HG03342 (cell line): ENCODE measurements around the gene SH2D6.

Experiments
- ATAC-seq: cut with Tn5 transposase; IDR thresholded peaks from one replicate; pipeline ENCODE4 v1.9.1; 2021; ENCODE audit warnings: mild to moderate bottlenecking, moderate library complexity; ENCODE audit not compliant: unreplicated experiment

Gene SH2D6

DNA sequence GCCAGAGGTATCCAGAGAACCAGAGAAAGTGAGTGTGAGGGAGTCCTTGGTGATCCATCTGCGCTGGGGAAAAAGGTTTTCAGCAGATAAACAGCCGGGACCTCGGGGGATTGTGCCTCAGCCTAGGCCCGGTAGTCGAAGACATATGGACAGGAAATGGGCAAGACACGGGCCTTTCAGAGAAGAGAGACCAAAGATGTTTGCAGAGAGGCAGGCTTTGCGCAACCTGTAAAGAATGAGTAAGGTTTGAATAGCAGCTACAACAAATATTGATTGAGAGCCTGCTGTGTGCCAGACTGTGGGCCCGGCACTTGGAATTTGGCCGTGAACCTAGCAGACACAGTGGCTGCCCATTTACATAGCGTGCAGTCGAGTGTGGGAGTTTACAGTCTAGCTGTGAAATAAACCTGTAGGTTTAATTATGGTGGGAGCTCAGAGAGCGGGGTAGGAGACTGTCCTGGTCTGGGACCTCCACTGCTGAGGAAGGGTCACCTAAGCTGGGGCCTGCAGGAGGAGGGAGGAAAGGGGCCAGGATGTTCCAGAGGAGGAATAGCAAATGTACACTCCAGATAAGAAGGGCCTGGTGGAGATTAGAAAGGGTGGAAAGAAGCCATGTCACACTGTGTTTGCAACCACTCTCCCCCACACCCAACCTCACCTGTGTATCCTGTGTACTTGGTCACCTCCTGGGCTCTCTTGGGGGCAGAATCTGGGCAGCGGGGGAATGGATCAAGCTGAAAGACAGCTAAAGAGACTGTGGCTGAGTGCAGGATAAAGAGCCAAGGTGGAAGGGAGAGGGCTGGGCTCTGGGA is 3.0 kb downstream of the SH2D6 start:
- no peak for ATAC-seq

DNA sequence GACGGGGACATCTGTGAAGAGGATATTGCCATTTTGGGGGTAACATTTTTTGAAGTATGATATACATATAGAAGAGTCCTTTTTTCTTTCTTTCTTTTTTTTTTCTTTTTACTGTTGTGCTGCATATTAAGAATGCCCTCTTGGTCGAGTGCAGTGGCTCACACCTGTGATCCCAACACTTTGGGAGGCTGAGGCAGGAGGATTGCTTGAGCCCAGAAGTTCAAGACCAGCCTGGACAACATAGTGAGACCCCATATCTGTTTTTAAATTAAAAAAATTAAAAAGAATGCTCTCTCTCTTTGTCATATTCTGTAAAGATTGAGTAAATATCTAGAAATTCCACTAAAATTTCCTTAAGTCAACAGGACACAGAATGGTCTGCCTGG is 3.6 kb downstream of the SH2D6 start:
- no peak for ATAC-seq

DNA sequence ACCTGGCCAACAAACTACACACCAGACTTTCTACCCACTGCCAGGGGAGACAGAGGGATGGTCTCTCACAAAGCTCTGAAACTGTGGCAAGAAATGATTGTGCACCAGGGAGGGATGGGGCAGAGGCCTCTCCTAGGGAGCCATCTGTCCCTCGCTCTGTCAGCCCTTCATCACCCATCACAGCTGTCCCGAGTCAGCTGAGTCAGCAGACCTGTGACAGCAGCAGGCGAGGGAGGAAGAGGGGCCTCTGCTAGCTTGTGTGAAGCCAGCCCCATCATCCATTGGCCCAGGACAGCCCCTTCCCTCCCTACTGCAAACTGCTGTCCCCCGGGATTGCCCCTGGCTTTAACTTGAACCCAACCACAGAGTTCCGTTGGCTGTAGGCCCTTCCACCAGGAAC is 5.0 kb downstream of the SH2D6 start:
- ATAC-seq = no peak

DNA sequence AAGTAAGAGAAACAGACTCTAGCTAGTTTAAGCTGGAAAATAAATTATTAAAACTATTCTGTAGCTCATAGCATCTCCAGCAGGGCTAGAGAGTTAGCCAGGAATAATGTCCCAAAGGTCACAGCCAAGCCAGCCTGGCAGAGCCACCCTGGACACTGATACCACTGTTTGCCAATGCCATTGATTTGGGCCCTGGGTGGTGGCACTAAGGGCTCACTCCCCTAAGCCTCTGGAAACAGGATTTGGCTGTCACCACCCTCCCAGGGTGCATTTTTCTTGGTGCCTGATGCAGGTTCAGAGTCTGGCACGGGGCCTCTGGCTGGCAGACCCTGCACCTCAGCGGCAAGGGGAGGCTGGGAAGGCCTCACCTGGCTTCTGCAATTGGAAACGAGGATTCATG is 7.1 kb downstream of the SH2D6 start:
- ATAC-seq = no peak

DNA sequence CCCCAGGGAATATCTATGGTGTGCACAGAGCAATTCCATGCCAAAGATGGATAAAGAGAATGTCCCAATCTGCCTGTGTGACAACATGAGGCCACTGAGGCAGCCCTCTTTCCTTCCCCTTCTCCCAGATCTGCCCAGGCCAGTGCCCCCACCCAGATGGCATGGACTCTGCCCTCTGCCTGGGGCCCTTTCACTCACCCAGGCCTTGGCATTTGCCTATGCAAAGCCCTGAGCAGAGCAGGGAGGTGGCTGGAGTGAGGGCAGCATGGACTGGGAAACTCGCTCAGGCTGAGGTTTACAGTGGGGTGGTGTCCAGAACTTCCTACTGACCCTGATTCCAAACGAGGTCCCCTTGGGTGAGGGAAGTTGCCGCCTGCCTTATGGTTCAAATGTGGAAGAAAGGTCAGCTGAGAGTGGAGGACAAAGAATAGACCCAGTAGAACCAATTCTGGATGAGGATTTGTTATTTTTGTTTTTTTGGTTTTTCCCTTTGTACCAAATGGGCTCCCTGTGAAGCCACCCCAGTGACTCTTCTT is 8.9 kb downstream of the SH2D6 start:
- no peak for ATAC-seq

DNA sequence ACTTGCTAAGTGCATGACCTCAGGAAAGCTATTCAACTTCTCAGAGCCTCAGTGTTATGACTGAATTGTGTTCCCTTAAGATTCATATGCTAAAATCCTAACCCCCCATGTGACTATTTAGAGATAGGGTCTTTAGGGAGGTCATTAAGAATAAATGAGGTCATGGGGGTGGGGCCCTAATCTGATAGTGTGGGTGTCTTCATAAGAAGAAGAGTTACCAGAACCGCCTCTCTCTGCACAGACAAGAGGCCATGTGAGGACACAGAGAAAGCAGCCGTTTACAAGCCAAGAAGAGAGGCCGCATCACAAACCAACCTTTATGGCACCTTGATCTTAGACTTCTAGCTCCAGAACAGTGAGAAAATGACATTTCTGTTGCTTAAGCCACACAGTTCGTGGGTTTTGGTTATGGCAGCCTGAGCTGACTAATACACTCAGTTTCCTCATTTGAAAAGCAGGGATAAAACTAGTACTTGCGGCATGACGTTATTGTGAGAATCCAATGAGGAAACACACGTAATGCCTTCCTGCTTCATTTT is 9.9 kb downstream of the SH2D6 start:
- ATAC-seq = no peak

DNA sequence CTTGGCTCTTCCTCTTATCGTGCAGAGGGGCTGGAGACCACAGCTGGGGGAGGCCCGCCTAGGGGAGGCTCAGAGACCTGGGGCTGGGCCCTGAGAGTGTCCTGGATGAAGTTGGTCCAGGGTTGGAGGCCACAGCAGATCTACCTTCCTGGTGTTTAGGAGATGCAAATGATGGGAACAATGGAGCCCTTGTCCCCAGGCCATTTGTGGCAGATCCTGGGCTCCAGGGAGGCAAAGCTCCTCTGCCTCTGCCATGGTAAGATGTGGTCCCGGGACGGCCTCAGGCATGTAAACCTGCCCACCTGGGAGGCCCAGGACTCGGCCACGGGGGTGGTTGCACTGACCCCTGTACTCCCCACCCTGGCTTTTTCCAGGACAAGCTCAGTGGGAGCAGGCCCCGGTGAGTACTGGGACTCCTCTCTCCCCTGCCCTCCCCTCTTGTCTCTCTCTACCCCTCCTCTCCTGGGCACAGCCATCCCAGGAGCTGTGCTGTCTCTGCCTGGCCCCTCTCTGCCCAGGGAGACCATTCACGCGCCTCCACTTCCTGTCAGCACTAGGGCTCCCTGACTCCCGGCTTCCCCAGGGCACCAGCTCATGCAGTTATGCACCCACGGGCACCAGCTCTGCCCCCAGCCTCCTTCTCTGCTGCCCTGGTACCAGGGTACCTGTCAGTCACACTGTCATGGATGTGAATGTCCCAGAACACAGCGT is 10.9 kb downstream of the SH2D6 start:
- ATAC-seq = no peak

DNA sequence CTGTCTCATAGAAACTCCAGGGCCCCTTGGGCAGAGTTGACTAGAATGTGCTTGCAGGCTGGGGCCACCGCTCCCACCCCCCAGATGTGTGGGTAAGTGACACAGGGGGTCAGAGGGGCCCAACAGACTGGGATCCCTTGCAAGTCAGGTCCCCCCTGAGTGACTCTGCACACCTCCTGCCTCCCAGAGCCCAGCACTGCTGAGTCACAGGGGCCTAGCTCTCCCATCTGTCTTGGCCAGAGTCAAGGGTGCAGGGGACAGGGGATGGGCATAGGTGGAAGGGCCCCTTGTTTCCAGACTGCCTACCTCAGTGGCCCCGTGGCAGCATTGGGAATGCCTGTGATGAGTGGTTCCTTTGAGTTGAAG is 11.4 kb downstream of the SH2D6 start:
- ATAC-seq = no peak

DNA sequence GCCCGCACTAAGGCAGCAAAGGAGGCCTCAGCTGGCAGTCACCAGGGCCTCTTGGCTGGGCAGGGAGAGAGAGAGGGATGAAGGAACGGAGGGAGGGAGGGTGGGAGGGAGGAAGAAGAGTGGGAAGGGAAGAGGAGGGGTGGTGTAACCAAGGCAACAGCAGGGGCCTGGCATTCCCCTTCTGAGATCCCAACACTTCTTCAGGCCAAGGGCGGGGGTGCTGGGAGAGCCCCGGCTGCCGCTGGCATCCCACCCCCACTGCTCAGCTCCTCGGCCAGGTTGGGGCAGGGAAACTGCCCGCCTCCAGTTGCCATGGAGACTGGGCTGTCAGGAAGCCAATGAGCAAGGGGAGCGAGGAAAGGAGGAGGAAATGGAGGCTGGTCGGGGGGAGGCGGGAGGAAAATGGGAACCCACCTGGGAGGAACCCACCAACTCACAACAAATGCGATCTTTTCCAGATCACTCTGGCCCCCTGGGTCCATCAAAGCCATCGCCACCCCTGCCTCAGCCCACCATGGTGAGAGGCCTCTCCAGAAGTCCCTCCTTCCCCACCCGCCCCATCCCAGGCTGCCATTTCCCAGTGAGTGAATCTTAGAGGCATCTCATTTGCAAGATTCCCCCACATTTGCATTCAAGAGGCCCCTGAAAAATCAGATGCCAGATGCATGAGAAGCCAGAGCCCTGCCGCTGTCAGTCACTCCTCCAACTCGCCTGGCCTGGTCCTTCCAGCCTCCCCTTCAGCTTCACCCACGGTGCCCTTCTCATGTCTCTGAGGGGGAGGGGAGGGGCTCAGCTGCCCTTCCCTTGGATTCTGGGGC is 12.4 kb downstream of the SH2D6 start:
- ATAC-seq = no peak

DNA sequence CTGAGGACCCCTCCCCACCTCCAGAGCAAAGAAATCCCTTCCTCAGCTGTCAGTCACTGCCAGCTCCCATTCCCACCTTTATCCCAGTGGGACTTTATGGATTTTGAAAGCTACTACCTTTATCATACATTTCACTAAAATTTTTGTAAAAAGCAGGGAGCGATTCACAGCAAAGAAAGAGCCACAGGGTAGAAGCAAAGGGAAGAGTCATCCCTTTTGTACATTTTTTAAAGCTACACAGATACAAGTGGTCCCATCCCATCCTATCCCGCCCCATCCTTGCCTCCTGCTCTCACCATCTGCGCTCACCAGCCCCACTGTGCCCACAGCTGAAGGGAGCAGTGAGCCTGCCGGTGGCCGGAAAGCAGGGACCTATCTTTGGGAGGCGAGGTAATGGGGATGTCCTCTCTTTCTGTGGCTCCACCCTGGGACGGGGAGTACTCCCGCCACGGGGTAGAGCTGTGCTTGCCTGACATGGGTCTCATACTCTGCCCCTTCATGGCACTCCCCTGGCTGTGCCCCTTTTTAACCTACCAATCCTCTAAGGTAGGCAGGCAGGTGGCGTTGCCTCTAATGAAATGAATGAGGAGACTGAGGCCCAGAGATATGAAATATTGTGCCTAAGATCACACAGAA is 13.2 kb downstream of the SH2D6 start:
- no peak for ATAC-seq

DNA sequence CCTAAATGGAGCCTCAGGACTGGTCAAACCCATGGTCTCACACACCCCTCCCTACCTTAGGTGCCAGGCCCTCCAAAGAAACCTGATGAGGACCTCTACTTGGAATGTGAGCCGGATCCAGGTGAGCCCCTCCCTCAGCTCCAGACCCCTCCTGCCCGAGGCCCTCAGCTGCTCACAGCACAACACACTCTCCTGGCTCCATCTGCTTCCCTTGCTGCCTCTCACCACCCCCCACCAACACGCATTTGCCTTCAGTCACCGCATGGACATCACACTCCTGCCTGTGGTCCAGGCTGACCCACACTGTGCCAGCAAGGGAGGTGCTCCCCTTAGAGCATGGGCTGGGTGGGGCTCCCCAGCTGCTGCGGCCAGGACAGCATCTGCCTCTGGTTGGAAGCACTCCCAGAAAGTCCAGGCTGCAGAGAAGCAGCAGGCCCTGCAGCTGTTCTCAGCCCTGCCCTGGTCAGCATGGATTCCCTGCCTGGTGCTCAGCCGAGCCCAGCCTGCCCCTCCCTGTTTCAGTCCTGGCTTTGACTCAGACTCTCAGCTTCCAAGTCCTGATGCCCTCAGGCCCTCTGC is 15.1 kb downstream of the SH2D6 start:
- no peak for ATAC-seq

DNA sequence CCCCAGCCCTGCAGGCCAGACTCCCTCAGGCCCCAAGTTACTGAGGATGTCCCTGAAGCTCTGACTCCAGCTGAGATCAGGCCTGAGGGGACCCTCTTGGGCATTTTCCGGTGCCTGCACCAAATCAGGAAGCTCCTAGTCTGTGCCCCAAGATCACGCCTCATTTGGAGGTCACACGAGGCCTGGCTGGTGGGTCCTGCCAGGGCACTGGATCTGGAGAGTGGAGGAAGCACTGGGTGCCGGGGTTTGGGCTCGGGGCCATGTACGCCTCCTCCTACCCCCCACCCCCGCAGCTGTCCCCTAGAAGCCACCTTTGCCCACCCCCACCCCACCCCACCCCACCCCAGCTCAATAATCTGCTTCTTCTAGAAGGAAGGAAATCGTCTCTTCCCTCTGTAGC is 16.2 kb downstream of the SH2D6 start:
- no peak for ATAC-seq

DNA sequence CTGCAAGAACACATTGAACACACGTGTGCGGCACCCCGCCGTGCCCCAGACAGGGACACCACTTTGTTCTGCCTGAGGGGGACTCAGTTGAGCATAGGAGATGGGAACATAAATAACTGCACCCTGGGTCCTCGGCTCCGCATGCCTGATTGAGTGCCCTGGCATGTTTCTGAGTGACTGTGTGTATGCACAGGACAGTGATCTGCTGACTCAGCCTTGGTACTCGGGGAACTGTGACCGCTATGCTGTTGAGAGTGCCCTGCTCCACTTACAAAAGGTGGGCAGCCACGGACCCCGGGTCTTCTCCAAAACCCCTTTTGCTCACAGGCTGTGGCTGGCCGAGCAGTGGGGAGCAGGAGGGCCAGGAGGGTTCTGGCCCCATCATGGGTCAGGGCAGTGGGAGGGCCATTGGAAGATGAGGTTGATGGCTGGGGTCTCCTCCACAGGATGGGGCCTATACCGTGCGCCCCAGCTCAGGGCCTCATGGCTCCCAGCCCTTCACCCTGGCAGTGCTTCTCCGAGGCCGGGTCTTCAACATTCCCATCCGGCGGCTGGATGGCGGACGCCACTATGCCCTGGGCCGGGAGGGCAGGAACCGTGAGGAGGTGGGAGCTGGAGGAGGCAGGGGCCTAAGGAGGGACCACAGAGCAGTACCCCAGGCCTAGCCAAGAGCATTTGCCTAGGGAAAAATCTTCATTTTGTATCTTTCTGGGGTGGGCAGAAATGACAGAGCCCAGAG is 16.9 kb downstream of the SH2D6 start:
- no peak for ATAC-seq

DNA sequence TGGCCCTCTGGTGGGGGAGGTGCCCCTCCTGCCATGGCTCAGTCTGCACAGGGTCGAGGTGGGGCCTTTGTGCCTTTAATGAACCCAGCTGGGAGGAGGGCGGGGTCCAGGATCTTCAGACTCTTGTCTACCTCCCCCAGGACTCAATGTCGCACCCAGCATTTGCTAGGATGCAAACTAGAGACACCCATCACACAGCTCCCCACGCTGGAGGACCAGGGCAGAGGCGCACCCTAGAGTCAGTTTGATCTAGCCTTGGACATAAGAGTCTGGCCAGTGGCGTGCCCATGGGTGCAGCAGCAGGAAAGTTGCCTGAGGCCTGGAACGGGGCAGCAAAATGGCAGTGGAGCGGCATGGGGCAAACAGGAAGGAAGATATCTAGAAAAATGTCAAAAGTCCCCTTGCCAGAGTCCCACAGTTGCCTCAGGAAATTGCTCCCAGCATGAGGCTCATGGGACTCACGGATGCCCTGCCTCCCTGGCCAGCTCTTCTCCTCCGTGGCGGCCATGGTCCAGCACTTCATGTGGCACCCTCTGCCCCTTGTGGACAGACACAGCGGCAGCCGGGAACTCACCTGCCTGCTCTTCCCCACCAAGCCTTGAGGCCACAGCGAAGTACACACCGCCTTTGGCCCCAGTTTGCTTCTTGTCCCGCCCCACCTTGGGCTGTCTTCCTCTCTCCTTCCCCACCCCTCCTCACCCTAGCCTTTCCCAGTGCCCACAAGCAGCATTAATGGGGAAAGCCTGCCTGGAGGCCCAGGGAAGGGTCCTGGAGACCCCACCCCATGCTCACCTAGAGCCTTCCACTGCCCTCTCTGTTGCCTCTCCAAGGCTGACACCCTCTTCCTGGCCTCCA is 17.7 kb downstream of the SH2D6 start:
- no peak for ATAC-seq

DNA sequence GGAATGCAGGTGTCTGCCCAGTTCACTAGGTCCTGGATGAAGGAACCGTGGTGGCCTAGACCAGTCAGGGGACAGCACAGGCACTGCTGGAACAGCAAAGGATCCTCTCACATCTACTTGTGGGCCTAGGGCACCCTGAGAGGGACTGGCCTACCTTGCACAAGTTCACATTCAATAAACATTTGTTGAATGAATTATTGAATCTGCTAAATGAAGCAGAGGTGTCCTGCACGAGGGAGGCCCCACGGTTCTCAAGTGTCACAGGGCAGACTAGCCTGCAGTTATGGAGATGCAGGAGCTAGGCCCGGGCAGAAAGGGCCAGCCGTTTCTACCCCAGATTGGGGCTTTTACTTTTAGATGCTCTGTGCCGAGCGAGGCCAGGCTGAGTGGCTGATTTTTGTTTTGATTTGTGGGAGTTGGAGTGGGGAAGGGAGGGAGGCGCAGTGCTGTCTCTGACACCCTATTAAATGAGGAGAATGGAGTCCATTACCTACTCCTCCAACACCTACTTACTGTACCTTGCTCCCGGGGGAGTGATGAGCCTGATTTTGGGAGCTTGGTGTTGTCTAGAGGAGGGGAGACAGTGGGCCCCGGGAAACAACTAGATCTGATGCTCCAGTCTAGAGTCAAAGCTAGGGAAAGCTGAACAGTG is 18.4 kb downstream of the SH2D6 start:
- no peak for ATAC-seq

DNA sequence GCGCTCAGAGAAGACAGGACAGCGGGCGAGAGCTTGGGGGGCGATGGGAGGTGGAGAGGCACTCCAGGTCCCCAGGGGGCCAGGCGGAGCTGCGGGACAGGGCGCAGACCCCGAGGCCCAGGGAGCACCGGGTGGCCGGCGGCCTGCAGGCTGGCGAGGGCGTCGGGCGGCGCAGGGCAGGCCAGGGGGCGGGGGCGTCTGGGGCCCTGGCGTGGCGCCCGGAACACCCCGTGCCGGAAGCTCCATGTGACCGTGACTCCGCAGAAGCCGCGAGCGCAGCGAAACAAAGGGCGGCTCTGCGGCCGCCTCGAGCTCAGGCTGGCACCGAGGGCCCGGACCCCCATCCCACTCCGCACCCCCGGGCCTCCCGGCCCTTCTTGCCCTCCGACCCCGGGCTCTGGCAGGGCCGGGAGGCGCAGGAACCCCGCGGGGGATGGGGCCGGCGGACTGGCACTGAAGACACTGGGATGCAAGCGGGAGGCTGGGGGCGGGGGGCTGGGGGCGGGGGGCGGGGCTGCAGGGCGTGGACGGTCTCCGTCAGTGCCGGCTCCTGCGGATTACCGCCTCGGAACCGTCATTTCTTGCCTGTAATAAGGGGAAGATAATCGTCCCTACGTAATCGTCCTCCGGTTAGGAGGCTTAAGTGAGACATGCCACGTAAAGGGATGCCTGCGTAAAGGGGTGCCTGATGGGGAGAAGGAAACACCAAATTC is 19.1 kb downstream of the SH2D6 start:
- peak; percentile 79 for ATAC-seq

DNA sequence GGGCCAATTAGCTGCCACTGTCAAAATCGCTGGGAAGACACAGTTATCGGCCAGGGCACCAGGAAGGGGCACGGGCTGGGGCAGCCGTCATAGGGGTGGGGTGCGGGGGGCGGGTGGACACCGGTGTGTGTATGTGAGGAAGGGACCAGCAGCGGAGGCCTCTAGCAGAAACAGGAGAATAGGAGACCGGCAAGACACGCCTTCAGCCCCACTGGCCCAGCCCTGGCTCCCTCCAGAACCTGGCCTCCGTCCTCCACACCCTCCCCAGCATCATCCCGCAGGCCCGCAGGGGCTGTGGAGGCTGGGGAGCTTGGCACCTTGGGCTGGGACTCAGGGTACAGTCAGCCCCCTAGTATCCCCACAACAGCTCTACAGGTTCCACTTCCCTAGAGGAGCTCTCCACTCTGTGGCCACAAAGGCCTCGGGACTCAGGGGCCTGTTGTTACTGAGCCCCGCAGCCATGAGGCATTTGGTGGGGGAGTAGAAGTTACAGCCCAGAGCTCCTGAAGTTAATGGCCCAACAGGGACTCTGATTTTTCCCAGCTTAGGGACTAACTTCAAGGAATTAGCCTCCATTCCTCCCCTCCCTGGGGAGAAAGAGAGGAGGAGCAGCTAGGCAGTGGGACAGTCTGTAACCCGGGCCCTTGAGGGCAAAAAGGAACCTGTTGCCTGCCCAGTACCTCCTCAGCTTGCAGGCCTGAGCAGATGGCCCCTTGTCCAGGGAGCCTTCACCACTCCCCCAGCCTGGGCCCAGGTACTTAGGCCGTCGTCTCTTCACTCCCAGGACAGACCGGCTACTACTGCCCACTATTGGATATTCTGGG is 19.9 kb downstream of the SH2D6 start:
- no peak for ATAC-seq
